Esophagus squamous epithelium (tissue), 5 donors: ENCODE results near the gene OR51V1. TPM values are rescaled to one million over a fixed set of nuclear protein-coding genes. Genes with fewer than 3 reads are reported as not detected.

Source experiments
- DNase-seq: peaks from one replicate; lab custom pipeline; 2025; lab: John Stamatoyannopoulos, UW
- H3K27ac ChIP-seq, 4 donors: fragments of 200-600 bp; sonication (generic); one replicate each; pipeline ENCODE4 v1.5.1; 2016 to 2019; ENCODE audit warnings: mild to moderate bottlenecking in 1 of 4
- H3K27me3 ChIP-seq, 4 donors: fragments of 200-600 bp; sonication (generic); 1 replicate in 3 of 4; 2 replicates in 1 of 4; pipeline versions ENCODE4 v1.5.1 to v1.6.0; 2017 to 2021; ENCODE audit warnings: antibody characterized with exemption in 1 of 4
- H3K36me3 ChIP-seq, 3 donors: fragments of 200-600 bp; sonication (generic); one replicate each; pipeline ENCODE4 v1.5.1; 2016 to 2019
- H3K4me1 ChIP-seq, 3 donors: fragments of 200-600 bp; sonication (generic); one replicate each; pipeline ENCODE4 v1.5.1; 2017 to 2019
- H3K4me3 ChIP-seq, 4 donors: fragments of 200-600 bp; sonication (generic); 1 replicate in 3 of 4; 2 replicates in 1 of 4; pipeline ENCODE4 v1.5.1; 2016 to 2019; ENCODE audit warnings: mild to moderate bottlenecking in 2 of 4, moderate library complexity in 1 of 4
- H3K9me3 ChIP-seq, 3 donors: fragments of 200-600 bp; sonication (generic); one replicate each; pipeline ENCODE4 v1.5.1; 2016 to 2019
- POLR2A ChIP-seq, 4 donors: fragments of 450-650 bp; IDR thresholded peaks; one replicate each; pipeline ENCODE4 v1.6.1; 2017; ENCODE audit warnings: antibody characterized with exemption in 4 of 4, mild to moderate bottlenecking in 4 of 4, moderate library complexity in 3 of 4
- WGBS, 2 donors: methylation state at CpG; one replicate each; pipeline ENCODE4 v1.1.5; 2018; 5-methylcytosine and 5-hydroxymethylcytosine counted together
- intact Hi-C: fragments of 100-400 bp; cut with DNase I; formaldehyde crosslinking; loops from one replicate; pipeline ENCODE4 v1.15.0; 2022
- total RNA-seq, 4 donors: library from RNA; depleted of rRNA; stranded (reverse); fragments of >200 nt; gene quantifications; one replicate each; pipeline ENCODE4 v1.1.0, GENCODE V29; 2016
- TF ChIP-seq, protein P1 (sequence below), 6 experiments: fragments of 450-650 bp in 4 of 6; fragments of 200-600 bp in 2 of 6; sonication (generic) in 2 of 6; IDR thresholded peaks; one replicate each; pipeline ENCODE4 v1.5.1; 2016 to 2019; ENCODE audit warnings: antibody characterized with exemption in 6 of 6, mild to moderate bottlenecking in 4 of 6, moderate library complexity in 4 of 6
- donor health status: DM: yes; HTN: yes; CAD: no.

Gene OR51V1
- total RNA-seq, 4 donors from 2014 or later, result not detected

- Histone ChIP-seq H3K9me3 (no peaks in the 10 kb centered on the region), H3K36me3 (no peaks in the 10 kb centered on the region)
- WGBS, 2 donors, result 76 to 90% methylated on average over 1 of the region's 1 CpG
Observed at GRCh38 chr11:5230266-5230665, 29.8 kb upstream of the OR51V1 start.

GRCh38 chr11:5229796-5230195 is 29.3 kb upstream of the OR51V1 start:
- 70 to 74% methylated on average over 2 of the region's 2 CpGs for WGBS, 2 donors
- H3K9me3 ChIP-seq, result no peaks in the 10 kb centered on the region
- no peaks in the 10 kb centered on the region for H3K4me1 ChIP-seq
- no peak overlapping the region for H3K4me3 ChIP-seq
- no peaks in the 10 kb centered on the region for H3K27me3 ChIP-seq
- H3K36me3 ChIP-seq, result no peaks in the 10 kb centered on the region
- H3K27ac ChIP-seq, result no peak overlapping the region
- TF ChIP-seq, protein P1, sequence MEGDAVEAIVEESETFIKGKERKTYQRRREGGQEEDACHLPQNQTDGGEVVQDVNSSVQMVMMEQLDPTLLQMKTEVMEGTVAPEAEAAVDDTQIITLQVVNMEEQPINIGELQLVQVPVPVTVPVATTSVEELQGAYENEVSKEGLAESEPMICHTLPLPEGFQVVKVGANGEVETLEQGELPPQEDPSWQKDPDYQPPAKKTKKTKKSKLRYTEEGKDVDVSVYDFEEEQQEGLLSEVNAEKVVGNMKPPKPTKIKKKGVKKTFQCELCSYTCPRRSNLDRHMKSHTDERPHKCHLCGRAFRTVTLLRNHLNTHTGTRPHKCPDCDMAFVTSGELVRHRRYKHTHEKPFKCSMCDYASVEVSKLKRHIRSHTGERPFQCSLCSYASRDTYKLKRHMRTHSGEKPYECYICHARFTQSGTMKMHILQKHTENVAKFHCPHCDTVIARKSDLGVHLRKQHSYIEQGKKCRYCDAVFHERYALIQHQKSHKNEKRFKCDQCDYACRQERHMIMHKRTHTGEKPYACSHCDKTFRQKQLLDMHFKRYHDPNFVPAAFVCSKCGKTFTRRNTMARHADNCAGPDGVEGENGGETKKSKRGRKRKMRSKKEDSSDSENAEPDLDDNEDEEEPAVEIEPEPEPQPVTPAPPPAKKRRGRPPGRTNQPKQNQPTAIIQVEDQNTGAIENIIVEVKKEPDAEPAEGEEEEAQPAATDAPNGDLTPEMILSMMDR (IDR thresholded peaks at IDR 0.05), result no peak
- no peak for TF ChIP-seq POLR2A (IDR thresholded peaks at IDR 0.05)
- intact Hi-C loops, result no loop called here
- DNase-seq, result no peak

More at GRCh38 chr11:5230266-5230665, 29.8 kb upstream of the OR51V1 start:
- H3K27me3 ChIP-seq, result no peaks in the 10 kb centered on the region
- no peak overlapping the region for H3K4me3 ChIP-seq
- TF ChIP-seq, protein P1 (IDR thresholded peaks at IDR 0.05), result no peak
- no peak for TF ChIP-seq POLR2A (IDR thresholded peaks at IDR 0.05)
- no peak for DNase-seq
- no peaks in the 10 kb centered on the region for H3K4me1 ChIP-seq
- no peak overlapping the region for H3K27ac ChIP-seq
- intact Hi-C loops, result no loop called here

DNA sequence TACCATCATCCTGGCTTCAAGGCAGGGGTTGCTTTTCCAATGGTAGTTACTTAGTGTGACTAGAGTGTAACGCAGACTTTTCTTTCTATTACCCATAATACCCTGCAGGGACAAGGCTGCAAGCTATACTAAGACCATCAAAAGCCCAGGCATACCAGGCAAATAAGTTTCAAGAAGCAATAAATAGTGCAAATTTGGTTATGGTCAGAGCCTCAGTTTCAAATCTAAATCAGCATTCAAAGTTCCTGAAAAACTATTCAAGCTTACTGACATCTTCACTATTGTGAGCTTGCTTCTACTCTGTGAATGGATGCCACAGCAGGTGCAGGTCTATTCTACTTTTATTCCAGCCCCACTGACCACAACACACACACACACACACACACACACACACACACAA is 28.9 kb upstream of the OR51V1 start:
- no peaks in the 10 kb centered on the region for H3K9me3 ChIP-seq
- TF ChIP-seq, protein P1 (IDR thresholded peaks at IDR 0.05), result no peak
- TF ChIP-seq POLR2A (IDR thresholded peaks at IDR 0.05), result no peak
- 67 to 81% methylated on average over 1 of the region's 1 CpG for WGBS, 2 donors
- no peak overlapping the region for H3K4me3 ChIP-seq
- no peak overlapping the region for H3K27ac ChIP-seq
- no peaks in the 10 kb centered on the region for H3K4me1 ChIP-seq
- no peaks in the 10 kb centered on the region for H3K27me3 ChIP-seq
- intact Hi-C loops, result no loop called here
- H3K36me3 ChIP-seq, result no peaks in the 10 kb centered on the region
- DNase-seq, result no peak

GRCh38 chr11:5228124-5228523 is 27.6 kb upstream of the OR51V1 start:
- WGBS, 2 donors, result 55 to 58% methylated on average over 5 of the region's 5 CpGs
- intact Hi-C loops, result no loop called here
- no peak for TF ChIP-seq POLR2A (IDR thresholded peaks at IDR 0.05)
- TF ChIP-seq, protein P1 (IDR thresholded peaks at IDR 0.05), result no peak

DNA sequence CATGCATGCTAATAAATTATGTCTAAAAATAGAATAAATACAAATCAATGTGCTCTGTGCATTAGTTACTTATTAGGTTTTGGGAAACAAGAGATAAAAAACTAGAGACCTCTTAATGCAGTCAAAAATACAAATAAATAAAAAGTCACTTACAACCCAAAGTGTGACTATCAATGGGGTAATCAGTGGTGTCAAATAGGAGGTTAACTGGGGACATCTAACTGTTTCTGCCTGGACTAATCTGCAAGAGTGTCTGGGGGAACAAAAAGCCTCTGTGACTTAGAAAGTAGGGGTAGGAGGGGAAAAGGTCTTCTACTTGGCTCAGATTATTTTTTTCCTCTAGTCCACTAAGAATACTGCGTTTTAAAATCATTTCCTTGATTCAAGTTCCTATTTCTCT is 27.2 kb upstream of the OR51V1 start:
- intact Hi-C loops, result no loop called here
- DNase-seq, result no peak
- no peak for TF ChIP-seq POLR2A (IDR thresholded peaks at IDR 0.05)
- TF ChIP-seq, protein P1 (IDR thresholded peaks at IDR 0.05), result no peak
- WGBS, 2 donors, result 26% methylated on average over 1 of the region's 1 CpG
- no peaks in the 10 kb centered on the region for H3K36me3 ChIP-seq
- no peak overlapping the region for H3K4me3 ChIP-seq
- H3K27me3 ChIP-seq, result no peaks in the 10 kb centered on the region
- no peaks in the 10 kb centered on the region for H3K9me3 ChIP-seq
- no peaks in the 10 kb centered on the region for H3K4me1 ChIP-seq
- no peak overlapping the region for H3K27ac ChIP-seq

More at GRCh38 chr11:5228124-5228523, 27.6 kb upstream of the OR51V1 start:
- Histone ChIP-seq H3K27me3 (no peaks in the 10 kb centered on the region), H3K36me3 (no peaks in the 10 kb centered on the region), H3K4me1 (no peaks in the 10 kb centered on the region), H3K27ac (no peak overlapping the region), H3K9me3 (no peaks in the 10 kb centered on the region), H3K4me3 (no peak overlapping the region)
- DNase-seq, result no peak
